Midbrain (tissue), 1 donor: ENCODE measurements around the gene TMEM150C.

ENCODE experiments used
- DNase-seq: peaks from one replicate; lab custom pipeline; 2025; lab: John Stamatoyannopoulos, UW

TMEM150C gene

DNA sequence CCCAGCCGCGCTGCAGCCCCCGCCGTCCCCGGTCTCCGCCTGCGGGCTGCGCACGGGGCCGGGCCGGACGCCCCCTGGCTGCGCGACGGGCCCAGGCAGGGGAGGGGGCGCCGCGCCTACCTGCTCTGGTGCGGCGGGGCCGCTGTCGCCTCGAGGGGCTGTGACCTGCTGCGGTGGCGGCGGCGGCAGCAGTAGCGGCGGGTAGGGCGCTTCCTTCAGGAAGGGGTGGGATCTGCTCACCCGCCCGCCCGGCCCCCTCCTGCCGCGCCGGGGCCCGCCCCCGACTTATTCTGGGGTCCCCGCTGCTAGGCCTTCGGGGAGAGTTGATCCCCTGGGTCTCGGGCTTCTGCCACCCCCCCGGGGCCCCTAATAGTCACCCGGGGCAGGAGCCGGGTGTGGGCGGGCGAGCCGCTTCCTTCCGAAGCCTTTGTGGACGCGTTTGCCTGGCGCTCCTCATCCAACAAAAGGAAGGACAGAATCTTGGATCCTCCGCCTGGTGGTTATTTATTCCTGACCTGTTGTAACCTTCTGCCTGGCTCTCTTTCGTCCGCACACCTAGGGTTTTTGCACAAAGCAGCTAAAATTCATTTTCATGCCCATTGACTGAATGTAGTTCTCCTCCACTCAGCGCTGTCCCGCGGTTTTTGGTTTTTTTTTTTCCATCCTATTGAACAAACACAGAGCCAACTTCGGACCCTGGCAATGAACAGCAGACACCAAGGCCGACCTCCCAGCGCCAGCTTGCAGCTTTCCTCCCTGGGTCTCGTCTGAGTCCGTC, at the start of gene TMEM150C:
Gene TMEM150C (minus strand): TSS at position 203 of the 778 bp plus-strand sequence. CDS start 57,331 bp downstream, outside the sequence.
- peak; percentile 25 for DNase-seq

DNA sequence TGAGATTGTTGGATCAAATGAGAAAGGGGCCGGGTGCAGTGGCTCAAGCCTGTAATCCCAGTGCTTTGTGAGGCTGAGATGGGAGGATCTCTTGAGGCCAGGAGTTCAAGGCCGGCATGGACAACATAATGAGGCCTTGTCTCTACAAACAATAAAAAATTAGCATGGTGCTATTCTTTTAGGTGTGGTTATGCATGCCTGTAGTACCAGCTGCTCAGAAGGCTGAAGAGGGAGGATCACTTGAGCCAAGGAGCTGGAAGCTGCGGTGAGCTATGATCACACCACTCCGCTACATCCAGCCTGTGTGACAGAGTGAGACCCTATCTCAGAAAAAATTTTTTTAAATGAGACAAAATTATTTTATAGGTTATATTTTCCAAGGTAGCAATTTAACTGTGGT, 49.7 kb upstream of the TMEM150C start:
- no peak for DNase-seq

DNA sequence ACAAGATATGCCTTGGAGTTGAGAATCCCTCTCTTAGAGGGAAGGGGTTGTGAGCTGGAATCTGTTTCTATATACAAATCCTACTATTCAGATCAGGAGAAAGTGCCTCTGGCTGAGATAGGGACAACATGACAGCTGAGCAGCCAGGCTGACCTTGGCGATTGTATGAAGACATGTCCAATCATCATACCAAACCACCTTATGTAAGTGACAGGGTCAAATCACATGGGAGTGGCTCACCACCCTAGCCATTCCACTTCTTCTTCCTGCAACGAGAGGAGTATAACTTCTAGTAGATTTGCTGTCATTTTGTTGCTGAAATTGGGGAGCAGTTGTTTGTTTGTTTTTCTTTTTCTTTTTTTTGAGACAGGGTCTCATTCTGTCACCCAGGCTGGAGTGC, 48.3 kb upstream of the TMEM150C start:
- no peak for DNase-seq

DNA sequence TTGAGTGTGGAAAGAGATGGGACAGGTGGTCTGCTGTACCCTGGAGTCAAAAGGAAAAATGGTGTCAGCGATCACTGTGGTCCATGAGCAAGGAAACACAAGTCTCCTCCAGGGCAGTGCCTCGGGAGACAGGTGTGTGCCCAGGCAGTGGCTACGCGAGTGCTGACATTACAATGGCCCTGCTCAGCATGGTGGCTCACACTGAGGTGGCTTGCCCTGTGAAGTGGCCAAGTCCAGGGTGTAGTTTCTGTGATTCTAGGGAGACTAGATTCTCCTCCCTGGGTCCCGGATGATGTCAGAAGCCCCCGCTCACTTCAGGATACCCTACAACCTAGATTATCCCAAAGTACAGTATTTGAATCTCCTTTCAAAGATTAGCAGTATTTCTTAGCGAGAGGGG, 44.8 kb upstream of the TMEM150C start:
- DNase-seq, result no peak

DNA sequence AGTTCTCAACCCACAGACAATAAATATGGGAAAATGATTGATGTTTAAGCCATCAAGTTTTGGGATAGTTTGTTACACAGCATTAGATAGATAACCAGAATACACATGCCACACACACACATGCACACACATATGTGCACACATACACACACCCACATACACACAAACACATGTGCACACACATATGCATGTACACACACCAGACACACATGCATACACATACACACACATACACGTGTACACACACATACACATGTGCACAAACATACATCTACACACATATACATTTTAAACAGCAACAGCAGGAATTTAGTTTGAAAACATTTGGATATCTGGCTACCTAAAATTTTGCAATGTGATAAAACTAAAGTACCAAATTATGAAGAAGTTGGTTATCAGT, 42.7 kb upstream of the TMEM150C start:
- no peak for DNase-seq

DNA sequence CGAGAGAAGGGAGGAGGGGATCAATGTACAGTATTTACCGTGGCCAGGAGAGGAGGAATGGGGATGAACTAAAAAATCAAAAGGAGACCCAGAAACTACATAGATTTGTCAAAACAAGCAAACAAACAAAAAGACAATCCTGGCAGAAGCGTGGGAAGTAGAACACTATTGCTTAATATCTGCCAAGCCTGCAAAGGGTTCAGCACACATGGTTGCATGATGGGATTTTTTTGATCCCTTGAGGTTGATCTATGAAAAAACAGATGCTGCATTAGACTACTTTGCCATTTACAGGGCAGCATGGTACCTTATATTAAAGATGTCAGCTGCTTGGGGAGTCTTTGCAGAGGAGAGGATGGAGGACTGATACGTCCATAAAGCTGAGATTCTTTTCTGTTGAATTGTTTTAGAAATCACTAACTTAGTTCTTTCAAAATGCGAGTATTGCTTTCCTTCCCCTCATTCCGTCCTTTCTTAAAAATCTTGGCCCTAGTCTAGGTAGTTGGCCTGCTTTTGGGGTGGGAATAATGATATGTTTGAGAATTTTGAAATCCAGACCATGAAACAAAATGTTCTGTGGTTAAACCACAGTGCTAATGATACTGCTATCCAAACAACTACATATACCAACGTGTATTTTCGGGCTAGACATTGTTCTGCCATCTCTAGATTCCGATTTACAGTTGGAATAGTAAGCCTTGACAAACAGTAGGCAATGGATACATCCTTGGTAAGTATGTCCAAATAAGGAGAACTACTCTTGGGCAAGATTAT, 39.6 kb upstream of the TMEM150C start:
- DNase-seq, result no peak

DNA sequence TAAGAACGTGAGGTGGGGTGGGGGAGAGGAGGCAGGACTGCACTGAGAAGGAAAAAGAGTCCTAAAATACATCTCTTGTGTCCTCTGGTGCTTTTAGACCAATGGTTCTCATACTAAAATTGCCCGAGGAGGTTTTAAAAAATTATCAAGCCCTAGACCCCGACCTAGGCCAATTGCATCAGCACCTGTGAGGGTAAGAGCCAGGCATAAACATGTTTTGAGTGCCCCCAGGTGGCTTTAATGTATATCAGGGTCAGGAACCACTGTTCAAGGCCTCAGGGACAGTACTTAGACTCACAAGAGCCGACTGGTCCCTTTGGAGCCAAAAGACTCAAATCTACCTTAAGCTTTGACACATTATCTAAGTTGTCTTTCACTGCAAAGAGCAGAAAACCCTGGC, 37.5 kb upstream of the TMEM150C start:
- DNase-seq, result no peak

DNA sequence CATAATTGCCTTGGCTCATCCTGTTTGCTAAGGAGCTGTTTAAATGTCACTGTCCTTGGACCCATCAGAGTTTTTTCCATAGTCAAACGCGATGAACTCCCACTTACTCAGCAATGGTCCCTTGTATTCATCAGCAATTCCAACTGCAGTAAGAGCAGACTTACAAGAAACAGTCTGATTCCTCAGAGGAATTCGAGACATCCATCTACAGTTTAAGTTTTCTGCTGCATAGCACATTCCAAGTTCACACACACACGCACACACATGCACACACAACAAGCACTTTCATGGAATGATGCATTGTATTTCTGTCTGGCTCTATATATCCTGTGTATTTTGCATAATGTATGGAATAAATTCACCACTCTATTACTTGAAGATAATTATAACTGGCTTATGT, 32.7 kb upstream of the TMEM150C start:
- DNase-seq, result no peak

DNA sequence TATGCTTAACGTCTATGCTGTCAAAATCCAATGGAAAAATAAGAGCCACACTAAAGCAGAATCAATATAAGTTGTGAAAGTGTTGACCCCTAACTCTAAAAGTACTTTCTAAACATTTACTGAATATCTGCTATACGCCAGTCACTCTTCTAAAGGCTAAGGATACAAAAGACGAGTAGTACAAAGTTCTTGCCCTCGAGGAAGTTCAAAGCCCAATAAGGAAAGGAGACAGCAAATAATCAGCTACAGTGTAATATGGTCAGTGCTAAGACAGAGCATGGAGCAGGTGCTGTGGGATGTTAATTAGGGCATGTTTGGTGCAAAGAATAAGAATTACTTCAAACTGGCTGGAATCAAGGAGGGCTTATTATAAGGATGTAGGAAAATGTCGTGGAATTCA, 31.6 kb upstream of the TMEM150C start:
- DNase-seq, result no peak

DNA sequence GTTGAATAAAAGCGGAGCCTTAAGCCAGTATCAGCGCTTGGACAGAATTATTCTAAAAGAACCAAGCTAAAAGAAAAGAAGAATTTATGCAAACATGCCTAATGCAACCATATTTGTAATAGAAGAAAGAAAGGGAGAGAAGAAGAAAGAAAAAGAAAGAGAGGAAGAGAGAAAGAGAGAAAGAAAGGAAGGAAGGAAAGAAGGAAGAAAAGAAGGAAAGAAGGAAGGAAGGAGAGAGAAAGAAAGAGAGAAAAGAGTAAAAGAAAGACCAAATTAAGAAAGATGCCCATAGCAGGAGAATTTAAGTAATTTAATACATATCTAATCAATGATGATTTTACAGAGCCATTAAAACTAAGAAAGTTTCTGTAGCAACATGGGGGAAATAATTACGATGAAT, 30.9 kb upstream of the TMEM150C start:
- DNase-seq, result no peak

DNA sequence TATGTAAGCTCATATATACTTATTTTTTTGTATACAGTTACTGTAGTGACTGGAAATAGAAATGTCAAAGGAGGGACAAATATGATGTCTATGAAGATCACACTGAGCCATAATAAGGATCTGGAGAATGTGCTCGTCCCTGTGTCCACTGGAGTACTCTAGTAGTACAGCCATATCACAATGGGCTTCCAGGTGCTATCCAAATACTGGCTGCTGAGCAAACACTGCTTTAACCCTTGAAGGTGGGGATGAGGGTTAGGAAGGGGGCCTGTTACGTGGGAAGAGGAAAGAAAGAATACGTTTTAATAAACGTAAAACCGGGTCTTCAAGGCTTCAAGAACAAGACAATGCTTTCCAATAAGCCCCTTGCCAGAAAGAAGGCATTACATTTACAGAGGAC, 29.8 kb upstream of the TMEM150C start:
- DNase-seq, result no peak

DNA sequence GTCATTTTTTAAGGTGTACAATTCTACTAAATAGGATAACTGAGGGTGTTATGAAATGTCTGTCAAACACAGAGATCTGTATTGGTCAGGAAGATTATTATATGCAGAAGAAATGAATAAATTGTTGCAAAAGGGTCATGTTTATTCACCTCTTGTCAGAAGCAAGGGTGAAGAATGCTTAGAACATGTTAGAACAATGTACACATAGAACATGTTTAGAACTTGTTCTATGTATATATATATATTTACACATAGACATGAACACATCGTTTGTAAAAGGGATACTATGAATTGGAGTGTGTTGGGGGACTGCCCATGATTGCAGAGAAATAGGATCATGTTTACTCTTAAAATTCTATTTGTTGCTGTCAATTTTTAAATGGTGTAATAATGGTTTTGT, 28.0 kb upstream of the TMEM150C start:
- DNase-seq, result no peak

DNA sequence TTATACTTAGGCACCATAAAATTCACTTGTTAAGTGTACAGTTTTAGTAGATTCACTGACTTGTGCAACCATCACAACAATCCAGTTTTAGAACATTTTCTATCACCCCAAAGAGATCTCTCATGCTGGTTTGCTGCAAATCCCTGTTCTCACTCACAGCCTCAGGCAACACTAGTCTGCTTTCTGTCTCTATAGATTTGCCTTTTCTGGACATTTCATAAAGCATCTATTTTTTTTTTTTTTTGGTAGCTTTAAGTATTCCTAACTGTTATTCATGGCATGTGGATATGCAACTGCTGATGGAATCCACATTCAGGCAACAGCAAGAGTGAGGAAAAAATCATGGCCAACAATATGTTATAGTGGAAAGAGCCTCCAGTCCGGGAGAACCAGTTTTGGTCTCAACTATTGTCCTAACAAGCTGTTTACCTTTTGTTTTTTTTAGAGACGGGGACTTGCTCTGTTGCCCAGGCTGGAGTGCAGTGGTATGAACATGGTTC, 27.0 kb upstream of the TMEM150C start:
- no peak for DNase-seq

DNA sequence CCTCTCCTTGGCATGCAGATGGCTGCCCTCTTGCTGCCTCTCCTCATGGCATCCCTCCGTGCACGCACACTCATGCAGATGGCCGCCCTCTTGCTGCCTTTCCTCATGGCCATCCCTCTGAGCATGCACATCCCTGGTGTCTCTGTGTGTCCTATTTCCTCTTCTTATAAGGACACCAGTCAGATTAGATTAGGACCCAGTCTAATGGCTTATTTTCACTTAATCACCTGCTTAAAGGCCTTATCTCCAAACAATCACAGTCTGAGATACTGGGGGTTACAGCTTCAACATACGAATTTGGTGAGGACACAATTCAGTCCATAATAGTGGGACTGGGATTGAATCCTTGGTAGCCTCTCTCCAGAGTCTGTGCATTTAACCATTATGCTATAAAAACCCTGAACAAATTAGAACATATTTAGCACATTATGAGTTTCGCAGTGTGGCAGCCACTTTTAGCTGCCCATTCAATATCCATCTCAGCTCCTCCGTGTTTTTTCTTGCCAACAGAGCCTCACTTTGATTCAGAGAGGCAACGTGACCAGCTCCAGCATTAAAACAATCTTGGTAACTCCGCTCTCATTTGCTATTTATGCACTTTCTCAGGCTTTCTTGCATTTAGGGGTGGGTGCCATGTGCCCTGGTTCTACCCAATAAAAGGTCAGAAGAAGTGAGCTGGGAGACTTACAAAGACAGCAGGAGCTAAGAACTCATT, 26.2 kb upstream of the TMEM150C start:
- DNase-seq, result no peak

DNA sequence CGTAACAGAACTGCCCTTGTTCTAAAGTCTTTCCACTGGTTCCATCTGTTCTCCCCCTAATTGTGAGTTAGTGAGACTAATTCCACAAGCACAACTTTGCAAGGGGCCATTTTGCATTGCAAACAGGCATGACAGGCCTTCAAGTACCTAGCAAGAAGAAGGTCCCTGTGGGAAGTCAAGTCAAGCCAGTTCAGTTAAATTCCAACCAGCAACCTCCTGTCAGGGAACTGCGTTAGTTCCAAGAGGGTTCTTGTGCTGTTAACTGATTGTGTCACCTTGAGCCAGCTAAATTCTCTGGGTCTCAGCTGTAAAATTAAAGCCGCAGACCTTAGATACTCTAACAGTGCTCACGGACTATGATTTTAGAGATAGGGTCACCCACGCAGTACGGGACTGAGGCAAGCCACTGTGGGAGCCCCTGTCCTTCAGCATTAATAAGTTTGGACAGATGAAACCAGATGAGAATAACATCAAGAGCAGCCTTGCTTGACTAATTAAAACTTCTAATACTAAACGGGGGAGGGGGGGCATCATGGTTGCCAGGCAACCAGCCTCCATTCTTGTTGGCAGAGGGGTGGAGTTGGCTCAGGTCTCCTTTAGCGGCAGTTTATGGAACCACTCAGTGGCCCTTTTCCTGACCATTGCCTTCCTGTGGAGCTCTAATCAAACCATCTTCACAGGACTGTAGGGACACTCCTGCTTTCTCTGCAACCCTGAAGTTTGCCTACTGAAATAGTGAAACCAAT, 24.1 kb upstream of the TMEM150C start:
- DNase-seq, result no peak

DNA sequence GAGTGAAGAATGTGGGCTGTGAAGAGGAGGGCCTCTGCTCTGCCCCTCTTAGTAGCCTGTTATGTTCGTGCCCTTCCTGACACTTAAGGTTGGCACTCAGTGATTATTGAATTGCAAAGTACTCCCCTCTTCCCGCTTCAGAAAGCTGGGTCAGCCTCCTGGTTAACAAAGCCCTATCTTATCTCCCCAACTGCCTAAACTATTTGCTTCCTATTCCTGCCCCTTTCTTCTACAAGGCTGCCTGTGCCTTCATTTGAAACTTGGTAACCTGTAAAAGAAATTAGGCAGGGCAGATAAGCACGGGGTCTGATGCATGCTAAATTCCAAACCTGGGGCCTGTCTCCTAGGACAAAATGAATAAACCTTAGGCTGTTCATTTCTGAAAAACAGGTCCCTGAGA, 23.1 kb upstream of the TMEM150C start:
- no peak for DNase-seq

DNA sequence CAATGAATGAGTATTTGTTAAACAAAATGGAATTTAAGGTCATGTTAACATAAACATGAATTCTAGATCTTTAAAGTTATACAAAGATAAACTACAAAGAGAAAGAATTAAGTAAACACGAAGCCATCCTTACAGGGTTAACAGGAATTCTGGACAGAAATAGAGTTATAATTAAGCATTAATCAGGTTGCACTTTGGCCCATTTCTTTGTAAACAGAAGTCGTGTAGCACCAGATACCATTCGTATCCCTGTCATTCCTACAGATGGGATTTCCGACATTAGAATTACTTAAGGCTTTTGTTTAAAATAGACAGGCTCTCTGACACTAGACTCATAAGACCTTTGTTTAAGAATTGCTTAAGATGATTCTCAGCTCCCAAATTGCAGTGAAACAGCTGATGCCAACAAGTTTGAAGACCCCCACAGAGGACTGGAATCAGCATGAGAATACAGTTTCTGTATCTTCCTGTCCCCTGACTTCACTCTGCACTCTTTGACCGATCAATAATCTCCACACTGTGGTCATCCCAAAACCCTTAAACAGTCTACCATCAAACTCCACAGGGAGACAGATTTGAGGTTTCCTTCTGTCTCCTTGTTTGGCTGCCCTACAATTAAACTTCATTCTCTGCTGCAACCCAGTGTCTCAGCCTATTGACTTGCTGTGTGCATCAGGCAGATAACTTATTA, 22.3 kb upstream of the TMEM150C start:
- DNase-seq, result no peak

DNA sequence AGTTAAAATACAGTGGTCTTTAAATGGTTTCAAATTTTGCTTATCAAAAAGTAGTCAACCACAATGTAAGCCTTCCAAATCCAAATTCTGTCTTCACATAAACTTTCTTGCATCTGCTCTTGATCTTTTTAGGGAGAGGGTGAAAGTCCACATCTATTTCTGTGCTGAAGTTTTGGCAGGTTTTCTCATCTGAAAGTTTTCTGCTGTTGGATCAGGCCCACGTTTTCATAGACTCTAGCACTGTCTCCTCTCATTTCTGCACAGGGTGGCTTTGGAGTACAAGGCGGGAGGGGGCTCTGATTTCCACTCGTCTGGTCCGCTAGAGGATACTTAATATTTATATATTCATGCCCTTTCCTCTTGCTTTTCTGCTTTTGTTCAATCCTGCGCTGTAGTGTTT, 18.1 kb upstream of the TMEM150C start:
- DNase-seq, result no peak

DNA sequence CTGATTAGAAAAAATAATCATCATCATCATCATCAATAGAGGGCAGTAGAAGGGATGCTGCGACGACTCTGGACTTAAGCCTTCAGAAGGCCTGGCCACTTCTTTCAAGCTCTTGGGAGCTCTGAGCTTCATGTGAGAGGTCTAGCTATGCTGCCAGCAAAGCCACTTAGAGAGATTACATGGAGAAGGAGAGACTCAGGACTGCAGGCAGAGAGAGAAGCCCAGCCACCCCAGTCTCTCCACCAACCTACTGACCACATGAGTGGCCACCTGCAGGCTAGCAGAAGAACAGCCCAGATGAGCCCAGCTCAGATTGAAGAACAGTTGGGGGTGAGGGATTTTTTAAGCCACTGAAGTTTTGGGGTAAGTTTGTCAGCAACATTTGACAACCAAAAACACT, 17.1 kb upstream of the TMEM150C start:
- no peak for DNase-seq

DNA sequence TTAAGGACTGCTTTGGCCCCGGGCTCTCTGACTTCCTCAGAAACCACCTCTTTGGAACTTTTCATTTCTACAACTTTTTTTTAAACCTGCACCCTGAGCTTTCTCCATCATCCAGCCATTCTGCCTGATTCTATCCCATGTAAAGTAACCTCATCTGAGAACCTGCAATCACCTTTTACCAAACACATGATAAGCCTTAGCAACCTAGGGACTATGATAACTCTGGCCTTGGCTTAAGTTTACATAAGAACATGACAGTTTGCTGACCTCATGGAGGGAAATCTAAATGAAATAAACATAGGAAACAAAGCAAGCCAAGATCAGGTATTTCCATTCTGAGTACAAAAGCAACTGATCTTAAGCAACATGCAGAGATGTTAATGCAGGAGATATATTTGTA, 15.7 kb upstream of the TMEM150C start:
- no peak for DNase-seq

DNA sequence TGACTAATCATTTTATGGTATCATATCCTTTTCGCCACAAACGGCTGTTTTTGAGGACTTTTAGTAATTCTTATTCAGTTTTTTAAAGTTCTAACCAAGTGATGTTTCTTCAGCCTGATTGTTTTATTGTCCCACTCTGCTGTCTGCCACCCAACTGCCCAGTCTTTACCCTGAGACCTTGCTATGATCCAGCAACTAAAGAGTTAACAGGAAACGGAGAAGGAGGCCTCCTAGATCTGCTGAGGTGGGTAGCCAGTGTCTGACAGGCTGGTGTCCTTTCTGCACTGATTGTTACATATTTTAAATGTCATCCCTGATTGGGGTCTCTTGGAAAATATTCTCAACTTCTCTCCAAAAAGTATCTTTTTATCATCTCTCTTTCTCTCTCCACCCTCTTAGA, 7.9 kb upstream of the TMEM150C start:
- DNase-seq, result no peak
